ENCODE measurements around the gene FSTL4.

GRCh38 chr5:133527311-133527710, 85.0 kb downstream of the FSTL4 start:
- TF ChIP-seq CTCF (IDR thresholded peaks at IDR 0.05 in 4 of 5, conservative IDR thresholded peaks at IDR 0.05 in 1 of 5) (no peak), POLR2A (IDR thresholded peaks at IDR 0.05) (no peak)

Measured in gastrocnemius medialis (tissue), 4 donors.